HG03196 (cell line): Measurements from ENCODE around the gene RAB8A.
"Not testable (repeated sequence)": the region's sequence is repeated elsewhere in the genome, so short reads cannot be mapped to it uniquely, and the experiment has no call there.

Source experiments
- ATAC-seq: cut with Tn5 transposase; IDR thresholded peaks from one replicate; pipeline ENCODE4 v1.9.1; 2021; ENCODE audit not compliant: unreplicated experiment

Gene RAB8A

DNA sequence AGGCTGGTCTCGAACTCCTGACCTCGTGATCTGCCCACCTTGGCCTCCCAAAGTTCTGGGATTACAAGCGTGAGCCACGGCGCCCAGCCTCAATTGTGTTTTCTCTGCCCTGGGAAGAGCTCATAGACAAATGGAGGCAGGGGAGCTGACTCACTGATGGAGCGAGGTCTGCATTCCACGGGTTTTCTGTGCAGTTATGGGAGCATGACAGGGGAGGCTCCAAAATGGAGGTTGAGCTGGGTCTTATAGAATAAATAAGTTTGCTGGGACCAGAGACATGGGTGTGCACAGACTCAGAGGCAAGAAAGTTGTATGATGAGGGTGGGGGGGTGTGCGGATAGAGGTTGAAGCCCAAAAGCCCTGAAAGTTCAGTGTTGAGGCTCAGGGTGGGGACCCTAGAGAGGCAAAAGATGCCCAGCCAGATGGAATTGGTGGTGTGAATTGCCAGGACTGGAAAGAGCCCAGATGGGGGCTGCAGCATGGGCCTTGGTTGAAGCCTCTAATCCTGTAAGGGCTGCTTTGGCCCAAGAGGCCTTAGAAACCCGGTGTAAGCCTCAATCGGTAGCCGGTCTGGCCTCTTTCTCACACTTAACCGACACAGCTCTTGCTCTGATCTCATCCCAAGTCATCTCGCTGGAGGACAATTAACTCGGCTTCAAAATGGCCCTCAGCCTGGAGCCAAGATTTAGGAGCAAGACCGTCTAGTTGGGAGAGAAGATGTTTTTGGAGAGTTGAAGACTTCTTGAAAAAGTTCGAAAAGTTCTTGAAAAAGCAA lies 33.5 kb upstream of the RAB8A start:
- no peak for ATAC-seq

DNA sequence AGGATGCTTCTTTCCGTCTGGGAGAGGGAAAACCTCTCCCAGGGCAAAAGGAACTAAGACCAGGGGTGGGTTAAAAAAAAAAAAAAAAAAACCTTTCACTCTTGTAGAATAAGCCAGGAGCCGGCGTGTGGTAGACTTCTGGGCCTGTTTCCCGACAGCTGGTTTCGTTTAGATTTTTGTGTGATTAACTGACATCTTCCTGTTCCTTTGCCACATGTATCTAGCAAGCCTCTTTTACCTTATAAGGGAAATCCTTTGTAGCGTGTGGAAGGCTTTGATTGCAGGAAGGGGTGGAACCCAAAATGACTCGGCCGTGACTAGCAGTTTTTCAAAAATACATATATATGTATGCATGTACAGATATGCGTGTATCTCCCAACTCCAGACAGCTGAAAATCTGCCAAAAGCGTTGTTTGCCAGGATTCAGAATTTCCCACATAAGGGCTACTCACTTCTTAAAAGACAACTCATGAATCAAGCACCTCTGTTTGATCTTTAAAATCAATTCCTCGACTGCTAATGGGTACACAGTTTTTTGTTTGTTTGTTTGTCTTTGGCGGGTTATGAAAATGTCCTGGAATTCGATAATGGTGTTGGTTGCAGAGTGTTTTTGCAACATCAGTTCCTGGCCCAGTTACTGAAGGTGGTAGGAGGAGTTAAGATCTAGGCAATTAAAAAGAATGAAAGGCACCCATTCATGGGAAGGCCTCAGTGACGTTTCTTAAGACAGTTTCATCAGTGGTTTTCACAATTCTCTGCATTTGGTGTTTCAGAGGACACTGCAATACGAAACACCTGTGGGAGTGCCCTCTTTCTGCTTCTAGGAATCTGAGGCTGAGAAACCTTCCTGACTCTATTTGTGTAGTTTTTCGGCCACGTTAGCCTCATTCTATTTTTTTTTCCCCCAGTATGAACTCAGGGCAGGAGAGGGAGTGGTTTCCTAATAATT lies 32.7 kb upstream of the RAB8A start:
- ATAC-seq, result peak; percentile 33

DNA sequence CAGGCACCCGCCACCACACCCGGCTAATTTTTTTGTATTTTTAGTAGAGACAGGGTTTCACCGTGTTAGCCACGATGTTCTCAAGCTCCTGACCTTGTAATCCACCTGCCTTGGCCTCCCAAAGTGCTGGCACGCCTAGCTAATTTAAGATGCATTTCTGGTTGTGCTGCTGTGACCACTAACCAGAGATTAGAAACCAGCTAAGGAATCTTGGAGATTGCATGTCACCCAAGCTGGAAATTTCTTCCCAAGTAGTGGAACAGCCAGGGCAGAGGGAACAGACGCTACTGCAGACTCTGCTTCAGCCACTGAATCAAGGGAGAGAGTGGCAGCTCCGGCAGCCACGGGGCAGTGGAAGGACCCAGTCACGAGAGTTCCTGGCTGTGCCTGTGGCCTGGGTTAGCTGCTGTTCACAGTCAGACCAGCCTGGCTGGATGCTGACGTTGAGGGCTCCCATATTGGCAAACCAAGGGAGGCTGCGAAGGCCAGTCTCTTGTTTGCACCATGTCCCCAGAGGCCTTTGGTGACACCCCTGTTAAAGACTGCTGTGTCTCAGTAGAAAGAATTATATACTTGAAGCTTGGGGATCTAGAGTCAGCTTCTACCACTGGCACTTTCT lies 27.5 kb upstream of the RAB8A start:
- no peak for ATAC-seq

DNA sequence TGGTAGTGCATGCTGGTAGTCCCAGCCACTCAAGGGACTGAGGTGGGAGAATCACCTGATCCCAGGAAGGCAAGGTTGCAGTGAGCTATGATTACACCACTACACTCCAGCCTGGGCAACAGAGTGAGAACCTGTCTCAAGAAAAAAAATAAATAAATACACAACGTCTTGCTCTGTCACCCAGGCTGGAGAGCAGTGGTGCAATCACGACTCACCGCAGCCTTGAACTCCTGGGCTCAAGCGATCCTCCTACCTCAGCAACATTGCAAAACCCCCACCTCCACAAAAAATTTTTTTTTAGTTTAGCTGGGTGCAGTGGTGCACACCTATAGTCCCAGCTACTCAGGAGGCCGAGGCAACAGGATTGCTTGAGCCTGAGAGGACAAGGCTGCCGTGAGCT lies 26.6 kb upstream of the RAB8A start:
- ATAC-seq, result no peak

DNA sequence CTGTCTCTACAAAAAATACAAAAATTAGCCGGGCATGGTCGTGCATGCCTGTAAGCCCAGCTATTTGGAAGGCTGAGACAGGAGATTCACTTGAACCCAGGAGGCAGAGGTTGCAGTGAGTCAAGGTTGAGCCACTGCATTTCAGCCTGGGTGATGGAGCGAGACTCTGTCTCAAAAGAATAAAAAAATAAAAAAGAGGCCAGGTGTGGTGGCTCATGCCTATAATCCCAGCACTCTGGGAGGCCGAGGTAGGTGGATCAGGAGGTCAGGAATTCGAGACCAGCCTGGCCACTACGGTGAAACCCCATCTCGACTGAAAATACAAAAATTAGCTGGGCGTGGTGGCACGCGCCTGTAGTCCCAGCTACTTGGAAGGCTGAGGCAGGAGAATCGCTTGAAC lies 24.3 kb upstream of the RAB8A start:
- ATAC-seq, result not testable (repeated sequence)

DNA sequence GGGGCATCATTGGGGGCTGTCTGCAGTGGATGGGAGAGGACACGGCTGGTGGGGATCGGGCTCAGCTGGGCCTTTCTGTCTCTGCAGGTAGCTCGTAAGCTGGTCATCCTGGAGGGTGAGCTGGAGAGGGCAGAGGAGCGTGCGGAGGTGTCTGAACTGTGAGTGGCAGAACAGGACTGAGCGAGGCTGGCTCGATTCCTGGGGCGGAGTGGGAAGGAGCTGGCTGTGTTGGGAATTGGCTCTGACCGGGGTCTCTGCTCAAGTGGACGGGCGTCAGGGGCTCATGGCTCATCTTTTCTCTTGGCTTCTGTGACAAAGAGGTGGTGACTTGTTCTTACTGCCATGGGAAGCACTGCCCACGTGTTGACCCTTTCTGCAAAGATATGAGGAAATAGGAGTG lies 23.7 kb upstream of the RAB8A start:
- ATAC-seq, result no peak

DNA sequence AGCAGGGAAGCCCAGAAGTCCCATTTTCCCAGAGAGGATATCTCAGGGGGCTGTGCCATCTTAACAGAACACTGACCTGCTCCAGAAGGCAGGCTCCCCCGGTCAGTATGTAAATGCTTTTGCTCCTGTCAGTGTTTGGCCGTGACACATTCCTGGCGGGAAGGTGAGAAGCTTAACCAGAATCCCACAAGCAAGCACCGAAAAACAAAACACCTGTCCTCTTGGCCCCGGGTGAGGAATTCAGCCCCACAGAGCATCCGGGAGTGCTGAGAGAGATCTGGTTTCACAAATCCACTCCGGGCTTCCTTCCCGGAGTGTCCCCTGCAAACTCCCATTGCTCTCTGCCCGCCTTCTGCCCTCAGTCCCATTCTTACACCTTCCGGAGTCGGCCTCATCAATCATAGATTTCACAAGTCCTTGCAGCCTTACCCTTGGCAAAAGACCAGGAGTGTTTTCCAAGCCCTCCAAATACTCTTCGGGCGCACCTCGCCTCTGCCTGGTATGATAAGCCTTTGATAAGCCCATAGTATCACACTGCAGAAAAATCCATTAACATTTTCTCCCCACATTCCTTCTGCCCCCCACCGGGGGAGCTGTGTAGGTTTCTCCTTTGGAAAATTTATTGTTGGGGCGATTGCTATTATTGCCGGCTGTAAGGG lies 23.2 kb upstream of the RAB8A start:
- no peak for ATAC-seq

DNA sequence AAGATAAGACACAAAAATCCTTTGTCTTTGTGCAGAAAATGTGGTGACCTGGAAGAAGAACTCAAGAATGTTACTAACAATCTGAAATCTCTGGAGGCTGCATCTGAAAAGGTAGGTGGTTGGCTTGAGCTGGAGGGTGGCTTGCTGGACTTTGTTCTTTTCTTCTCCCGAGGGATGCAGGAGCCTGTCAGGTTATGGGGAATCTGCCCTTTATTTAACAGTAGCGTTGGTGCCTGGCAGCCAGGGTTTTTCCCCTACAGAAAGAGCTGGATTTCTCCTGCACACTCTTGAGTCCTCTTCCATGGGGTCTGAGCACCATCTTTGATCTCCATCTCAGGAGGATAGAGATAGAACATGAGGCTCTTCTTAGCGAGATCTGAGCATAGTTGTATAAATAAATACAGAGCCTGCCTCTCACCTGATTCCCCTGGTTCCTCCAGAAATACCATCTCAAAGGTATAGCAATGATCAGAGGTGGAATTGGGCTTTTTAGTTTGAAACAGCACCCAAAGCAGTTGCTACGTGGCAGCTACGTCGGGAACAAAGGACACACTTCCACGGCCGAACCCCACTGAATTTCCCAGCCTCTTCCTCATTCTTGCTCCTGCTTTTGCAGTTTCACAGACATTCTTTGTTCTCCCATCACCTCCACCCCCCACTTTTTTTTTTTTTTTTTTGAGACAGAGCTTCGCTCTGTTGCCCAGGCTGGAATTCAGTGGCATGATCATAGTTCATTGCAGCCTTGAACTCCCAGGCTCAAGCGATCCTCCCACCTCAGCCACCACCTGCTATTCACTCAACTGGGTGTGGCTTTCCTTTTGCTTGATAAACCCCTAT lies 22.5 kb upstream of the RAB8A start:
- no peak for ATAC-seq

DNA sequence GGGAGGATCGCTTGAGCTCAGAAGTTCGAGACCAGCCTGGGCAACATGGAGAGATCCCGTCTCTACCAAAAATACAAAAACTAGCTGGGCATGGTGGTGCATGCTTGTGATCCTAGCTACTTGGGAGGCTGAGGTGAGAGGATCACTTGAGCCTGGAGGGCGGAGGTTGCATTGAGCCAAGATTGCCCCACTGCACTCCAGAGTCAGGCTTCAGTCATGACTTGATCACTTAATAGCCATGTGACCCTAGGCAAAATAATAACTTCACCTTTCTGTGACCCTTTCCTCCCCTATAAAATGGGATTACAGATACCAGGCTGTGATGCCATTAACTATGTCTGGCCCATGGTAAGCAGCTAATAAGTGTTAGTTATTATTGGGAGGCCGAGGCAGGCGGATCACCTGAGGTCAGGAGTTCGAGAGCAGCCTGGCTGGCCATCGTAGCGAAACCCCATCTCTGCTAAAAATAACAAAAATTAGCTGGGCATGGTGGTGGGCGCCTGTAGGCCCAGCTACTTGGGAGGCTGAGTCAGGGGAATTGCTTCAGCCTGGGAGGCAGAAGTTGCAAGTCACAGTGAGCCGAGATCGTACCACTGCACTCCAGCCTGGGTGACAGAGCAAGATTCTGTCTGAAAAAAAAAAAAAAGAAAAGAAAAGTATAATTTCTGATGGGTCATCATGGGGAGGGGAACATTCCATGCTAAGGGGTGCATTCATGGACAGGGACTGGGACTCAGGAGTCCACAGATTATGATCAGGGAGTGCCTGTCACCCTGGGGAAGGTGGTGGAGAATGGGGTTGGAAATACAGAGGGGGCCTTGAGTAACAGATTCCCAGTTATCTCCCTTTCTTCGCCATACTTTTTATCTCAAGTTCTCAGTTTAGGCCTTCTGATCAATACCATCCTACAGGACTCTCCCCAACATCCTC lies 19.9 kb upstream of the RAB8A start:
- no peak for ATAC-seq

DNA sequence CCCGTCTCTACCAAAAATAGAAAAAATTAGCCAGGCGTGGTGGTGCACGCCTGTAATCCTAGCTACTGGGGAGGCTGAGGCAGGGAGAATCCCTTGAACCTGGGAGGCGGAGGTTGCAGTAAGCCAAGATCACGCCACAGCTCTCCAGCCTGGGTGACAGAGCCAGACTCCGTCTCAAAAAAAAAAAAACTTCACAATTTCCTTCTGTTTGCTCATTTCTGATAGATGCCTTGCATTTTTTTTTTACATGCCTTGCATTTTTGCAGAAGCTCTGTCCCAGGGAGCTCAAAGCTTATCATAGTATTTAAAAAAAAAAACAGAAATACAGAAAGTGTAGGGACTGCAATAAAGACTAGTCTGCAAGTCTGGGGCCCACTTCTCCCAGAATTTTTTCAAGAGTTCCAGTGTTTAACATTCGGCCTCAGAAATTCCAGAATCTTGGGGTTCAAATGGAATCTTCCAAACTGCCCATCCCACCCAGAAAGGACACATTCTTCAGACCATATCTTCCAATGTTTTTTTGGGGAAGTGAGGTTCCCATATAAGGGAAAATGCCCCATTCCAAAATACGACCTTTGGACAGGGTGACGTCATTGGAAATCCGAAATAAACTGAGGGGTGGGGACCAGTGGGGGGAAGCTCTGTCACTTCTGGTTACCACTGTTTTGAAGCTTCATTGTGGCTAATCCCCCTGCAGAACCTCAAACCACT lies 17.2 kb upstream of the RAB8A start:
- ATAC-seq, result no peak

DNA sequence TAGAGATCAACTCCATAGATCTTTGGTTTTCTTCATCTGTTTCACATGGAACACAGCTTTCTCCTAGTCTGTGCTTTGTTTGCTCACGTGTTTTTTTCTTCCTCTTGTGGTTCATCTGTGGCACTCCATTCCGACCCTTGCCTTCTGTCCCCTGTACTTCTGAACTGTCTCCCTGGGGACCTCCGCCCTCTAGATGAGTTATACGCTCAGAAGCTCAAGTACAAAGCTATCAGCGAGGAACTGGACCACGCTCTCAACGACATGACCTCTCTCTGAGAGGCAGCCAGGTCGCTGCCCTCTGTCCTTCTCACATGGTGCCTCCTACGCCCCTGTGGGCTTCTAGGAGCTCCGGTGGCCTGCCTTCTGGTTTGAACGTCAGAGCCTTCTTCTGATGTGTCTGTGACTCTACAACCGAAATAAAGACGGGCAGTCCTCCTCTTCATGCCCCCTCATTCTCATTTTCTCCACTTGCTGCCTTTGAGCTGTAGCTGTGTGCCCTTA lies 16.6 kb upstream of the RAB8A start:
- no peak for ATAC-seq

DNA sequence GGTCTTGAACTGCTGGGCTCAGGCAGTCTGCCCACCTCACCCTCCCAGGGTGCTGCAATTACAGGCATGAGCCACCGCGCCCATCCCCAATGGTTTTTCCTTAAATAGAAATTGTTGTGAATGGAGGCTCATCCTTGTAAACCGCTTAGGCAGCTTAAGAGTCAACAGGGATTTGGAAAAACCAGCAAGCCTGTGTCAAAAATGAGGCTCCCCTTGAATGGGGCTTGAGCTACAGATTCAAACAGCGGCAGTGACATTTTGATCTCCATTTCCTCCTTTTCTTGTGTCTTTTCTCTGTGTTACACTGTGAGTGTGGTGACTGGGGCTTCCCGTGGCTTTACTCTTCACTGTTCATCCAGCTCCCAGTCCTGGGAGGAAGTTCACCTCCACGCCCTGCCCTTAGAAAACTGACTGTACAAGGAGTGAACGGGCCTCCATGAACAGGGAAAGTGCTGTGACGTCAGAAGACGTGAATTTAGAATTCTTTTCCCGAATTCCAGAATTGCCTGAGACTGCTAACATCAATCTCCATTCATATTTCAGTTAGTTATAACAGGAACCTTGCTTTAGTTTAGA lies 15.3 kb upstream of the RAB8A start:
- no peak for ATAC-seq

DNA sequence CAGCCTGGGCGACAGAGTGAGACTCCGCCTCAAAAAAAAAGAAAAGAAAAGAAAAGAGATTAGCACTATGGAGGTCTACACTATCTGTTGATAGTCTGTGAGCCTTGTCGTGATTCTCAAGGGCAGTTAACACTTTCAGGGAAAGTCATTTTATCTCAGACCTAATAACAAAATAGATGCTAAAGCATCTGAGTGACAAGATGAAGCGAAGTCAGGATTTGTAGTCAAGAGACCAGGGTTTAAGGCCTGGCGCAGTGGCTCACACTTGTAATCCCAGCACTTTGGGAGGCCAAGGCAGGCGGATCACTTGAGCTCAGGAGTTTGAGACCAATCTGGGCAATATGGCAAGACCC lies 13.3 kb upstream of the RAB8A start:
- ATAC-seq, result no peak

DNA sequence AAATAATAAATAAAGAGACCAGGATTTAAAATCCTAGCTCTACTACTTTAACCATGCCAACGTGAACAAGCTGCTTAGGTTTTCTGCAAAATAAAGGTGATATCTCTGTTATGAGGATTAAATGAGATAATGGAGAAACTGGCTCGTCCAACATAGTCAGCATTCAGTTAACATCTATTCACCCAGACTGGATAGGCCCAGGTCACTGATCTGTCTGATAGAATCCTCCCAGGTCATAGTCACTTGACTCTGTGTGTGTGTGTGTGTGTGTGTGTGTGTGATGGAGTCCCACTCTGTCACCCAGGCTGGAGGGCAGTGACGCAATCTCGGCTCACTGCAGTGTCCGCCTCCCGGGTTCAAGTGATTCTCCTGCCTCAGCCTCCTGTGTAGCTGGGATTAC lies 12.9 kb upstream of the RAB8A start:
- no peak for ATAC-seq

DNA sequence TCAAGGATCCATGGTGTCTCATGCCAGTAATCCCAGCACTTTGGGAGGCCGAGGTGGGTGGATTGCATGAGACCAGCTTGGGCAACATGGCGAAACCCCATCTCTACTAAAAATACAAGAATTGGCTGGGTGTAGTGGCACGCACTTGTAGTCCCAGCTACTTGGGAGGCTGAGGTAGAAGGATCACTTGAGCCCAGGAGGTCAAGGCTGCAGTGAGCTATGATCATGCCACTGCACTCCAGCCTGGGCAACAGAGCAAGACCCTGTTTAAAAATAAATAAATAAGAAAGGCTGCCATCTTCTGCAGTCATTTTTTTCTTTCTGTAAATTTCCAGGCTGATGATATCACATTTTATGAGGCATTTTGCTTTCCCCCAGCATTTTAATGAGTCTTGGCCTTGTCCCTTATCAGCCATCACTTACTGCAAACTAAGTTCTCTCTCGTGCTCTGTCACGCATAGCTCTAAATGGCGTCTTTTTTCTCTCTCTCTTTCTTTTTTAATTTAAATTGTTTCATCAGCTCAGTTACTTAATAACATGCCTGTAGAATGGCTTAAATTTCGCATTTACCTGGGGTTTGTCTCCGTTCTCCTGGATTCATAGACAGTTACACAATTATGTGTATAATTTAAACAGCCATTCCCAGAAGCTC lies 12.2 kb upstream of the RAB8A start:
- not testable (repeated sequence) for ATAC-seq

DNA sequence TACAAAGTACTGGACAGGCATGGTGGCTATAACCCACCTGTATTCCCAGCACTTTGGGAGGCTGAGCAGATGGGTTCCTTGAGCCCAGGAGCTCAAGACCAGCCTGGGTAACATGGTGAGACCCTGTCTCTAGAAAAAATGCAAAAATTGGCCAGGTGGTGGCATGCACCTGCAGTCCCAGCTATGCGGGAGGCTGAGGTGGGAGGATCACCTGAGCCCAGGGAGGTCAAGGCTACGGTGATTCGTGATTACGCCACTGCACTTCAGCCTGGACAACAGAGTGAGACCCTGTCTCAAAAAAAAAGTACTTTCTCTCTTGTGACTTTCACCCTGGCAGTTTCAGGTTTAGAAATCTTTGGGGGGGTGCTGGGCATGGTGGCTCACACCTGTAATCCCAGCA lies 11.2 kb upstream of the RAB8A start:
- ATAC-seq, result no peak

DNA sequence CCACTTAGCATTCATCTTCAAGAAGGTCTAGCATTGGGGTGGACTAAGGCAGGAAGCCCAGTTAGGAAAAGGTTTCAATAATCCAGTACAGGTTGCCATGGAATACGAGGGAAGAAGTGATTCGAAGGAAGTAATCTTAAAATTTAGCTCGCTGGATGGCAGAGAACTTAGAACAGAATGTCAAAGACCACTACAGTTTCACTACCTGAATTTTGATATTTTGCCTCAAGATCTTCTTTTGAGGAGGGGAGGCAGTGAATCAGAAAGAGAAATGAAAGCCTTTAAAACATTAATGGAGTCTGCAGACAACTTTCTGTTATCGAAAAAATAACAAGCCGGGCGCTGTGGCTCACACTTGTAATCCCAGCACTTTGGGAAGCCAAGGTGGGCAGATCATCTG lies 7.0 kb upstream of the RAB8A start:
- ATAC-seq, result no peak

DNA sequence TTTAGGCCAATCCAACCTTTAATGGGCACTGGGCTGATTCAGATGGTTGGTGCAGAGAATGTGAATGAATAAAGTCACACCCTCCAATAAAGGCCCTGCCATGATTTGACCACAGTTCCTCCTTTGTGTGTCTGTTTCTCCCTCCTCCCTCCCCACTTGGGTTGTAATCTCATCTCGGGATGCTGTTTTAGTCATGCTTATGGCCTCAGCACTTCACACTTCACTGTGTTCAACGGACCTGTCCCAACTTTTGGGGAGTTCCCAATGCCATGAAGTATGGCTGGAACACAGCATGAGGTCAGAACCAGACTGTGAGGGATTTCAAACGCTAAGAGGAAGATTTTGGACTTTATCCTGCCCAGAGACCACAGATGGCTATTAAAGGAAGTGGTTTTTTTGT lies 5.6 kb upstream of the RAB8A start:
- no peak for ATAC-seq
